Pancreas (tissue), 10 donors: Measurements from ENCODE around the gene NUP43. TPM values are rescaled to one million over a fixed set of nuclear protein-coding genes. Genes with fewer than 3 reads are reported as not detected.
A peak's percentile ranks its signal among the peaks of the same experiment; 100 is the strongest.
"Not testable (repeated sequence)": the region's sequence is repeated elsewhere in the genome, so short reads cannot be mapped to it uniquely, and the experiment has no call there.

Experiments used
- ATAC-seq, 4 donors: fragments of 200-7000 bp; cut with Tn5 transposase; one replicate each; pipeline versions ENCODE4 v1.8.0 to v1.9.1; 2020; ENCODE audit warnings: mild to moderate bottlenecking in 4 of 4, moderate library complexity in 4 of 4
- DNase-seq, 6 donors: peaks; one replicate each; pipeline ENCODE4 v3.0.0-alpha.2; 2020
- FAIRE-seq: peaks from 2 replicates; lab custom pipeline; 2012; peaks lifted over from hg19 to GRCh38; lab: Jason Lieb, UNC
- H3K27ac ChIP-seq, 4 donors: fragments of 200-600 bp; sonication (generic); 1 replicate in 3 of 4; 2 replicates in 1 of 4; pipeline versions ENCODE4 v1.5.0 to v1.8.0; 2020
- H3K27me3 ChIP-seq, 4 donors: fragments of 200-600 bp; one replicate each; pipeline ENCODE4 v1.8.0; 2021
- H3K36me3 ChIP-seq, 3 donors: fragments of 200-600 bp; sonication (generic) in 1 of 3; one replicate each; pipeline versions ENCODE4 v1.5.0 to v1.8.0; 2020 to 2021
- H3K4me1 ChIP-seq, 3 donors: fragments of 200-600 bp; one replicate each; pipeline ENCODE4 v1.8.0; 2021
- H3K4me3 ChIP-seq, 4 donors: fragments of 200-600 bp; sonication (generic) in 2 of 4; one replicate each; pipeline versions ENCODE4 v1.5.0 to v1.8.0; 2020 to 2021
- H3K9me3 ChIP-seq, 4 donors: fragments of 200-600 bp; one replicate each; pipeline ENCODE4 v1.8.0; 2021
- WGBS, 2 donors: extraction: QIAGEN DNeasy Blood & Tissue Kit; methylation state at CpG; one replicate each; pipeline ENCODE4 v1.1.7; 2013; 5-methylcytosine and 5-hydroxymethylcytosine counted together
- intact Hi-C, 3 donors: fragments of 100-400 bp; cut with DNase I; formaldehyde crosslinking; loops; one replicate each; pipeline versions ENCODE4 v1.11.1 to v1.14.2; 2022
- polyA plus RNA-seq, 2 donors: library from polyadenylated mRNA; stranded (reverse); fragments of 200-250 nt; gene quantifications; one replicate each; pipeline ENCODE4 v1.2.3, GENCODE V29; 2013
- total RNA-seq, 6 donors: library from RNA; stranded (reverse); fragmentation: NEBNext Ultra II Directional in 4 of 6; extraction: Animal tissue kit (Norgen Biotek cat#: 25700) in 4 of 6; gene quantifications; one replicate each; pipeline versions ENCODE4 v1.2.1 to v1.2.4, GENCODE V29; 2021 to 2023
- TF ChIP-seq, protein P1 (sequence below), 4 donors: fragments of 200-600 bp; sonication (generic) in 3 of 4; IDR thresholded peaks; one replicate each; pipeline versions ENCODE4 v1.5.0 to v1.8.0; 2021; ENCODE audit warnings: antibody characterized with exemption in 4 of 4
- donor health status: healthy with polysubstance abuse.
- donor health status: DM: no; HTN: no; CAD: no; lungs with moderate emphysema.
- donor health status: DM: no; HTN: no; CAD: no.
- donor health status: control.
- donor health status: control.
- donor health status: Bipolar disorder and iron deficiency.
- donor health status: DM: yes; HTN: yes; CAD: no.
- donor health status: DM: no; HTN: no; CAD: no.
- donor health status: DM: no; HTN: no; CAD: no.
- donor health status: DM: yes; HTN: yes; CAD: no.

The NUP43 gene
- total and polyA plus RNA-seq, 8 donors = 7.2 to 21.0 (median 15.3) TPM

GRCh38 chr6:149751239-149751638, 4.9 kb upstream of the NUP43 start:
- H3K4me1 ChIP-seq = peaks cover 3 to 15% (median 5%) of the 10 kb centered on the region in 3 donors
- no peaks in the 10 kb centered on the region for H3K36me3 ChIP-seq
- no peaks in the 10 kb centered on the region for H3K9me3 ChIP-seq
- H3K4me3 ChIP-seq = peak overlapping the region in 2 of 4 donors; percentile 72 to 98
- no peak for FAIRE-seq
- no peak for DNase-seq
- WGBS, 2 donors = 78 to 93% methylated on average over 8 of the region's 8 CpGs
- no peak for ATAC-seq
- TF ChIP-seq, protein P1, sequence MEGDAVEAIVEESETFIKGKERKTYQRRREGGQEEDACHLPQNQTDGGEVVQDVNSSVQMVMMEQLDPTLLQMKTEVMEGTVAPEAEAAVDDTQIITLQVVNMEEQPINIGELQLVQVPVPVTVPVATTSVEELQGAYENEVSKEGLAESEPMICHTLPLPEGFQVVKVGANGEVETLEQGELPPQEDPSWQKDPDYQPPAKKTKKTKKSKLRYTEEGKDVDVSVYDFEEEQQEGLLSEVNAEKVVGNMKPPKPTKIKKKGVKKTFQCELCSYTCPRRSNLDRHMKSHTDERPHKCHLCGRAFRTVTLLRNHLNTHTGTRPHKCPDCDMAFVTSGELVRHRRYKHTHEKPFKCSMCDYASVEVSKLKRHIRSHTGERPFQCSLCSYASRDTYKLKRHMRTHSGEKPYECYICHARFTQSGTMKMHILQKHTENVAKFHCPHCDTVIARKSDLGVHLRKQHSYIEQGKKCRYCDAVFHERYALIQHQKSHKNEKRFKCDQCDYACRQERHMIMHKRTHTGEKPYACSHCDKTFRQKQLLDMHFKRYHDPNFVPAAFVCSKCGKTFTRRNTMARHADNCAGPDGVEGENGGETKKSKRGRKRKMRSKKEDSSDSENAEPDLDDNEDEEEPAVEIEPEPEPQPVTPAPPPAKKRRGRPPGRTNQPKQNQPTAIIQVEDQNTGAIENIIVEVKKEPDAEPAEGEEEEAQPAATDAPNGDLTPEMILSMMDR (IDR thresholded peaks at IDR 0.05) = no peak
- no peak overlapping the region for H3K27ac ChIP-seq
- intact Hi-C loops = no loop called here
- no peaks in the 10 kb centered on the region for H3K27me3 ChIP-seq

DNA sequence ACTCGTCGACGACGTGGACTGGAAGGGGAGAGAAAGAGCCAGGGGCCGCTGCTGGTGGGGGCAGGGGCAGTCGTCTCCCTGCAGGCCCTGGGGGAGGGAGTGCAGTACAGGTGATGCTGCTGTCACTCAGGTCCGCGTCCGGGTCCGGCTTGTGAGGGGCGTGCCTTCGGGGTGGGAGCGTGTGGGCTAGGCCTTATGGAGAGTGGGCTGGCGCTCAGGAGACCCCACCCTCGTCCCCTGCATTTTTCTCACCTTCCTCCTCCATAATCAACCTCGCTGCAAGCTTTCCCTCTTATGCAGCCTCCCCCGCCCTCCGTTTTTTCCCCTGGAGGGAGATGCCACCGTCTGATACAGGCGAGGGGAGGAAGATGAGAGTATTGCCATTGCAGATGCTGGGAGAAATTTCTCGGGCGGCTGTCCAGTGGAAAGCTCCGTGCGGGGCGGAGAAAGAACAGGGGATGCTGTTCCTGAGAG, 3.8 kb upstream of the NUP43 start:
- TF ChIP-seq, protein P1 (IDR thresholded peaks at IDR 0.05) = no peak
- H3K27me3 ChIP-seq = no peaks in the 10 kb centered on the region
- H3K9me3 ChIP-seq = no peaks in the 10 kb centered on the region
- DNase-seq (peak in 5 of 6 donors; percentile 37 to 69 (median 47)), FAIRE-seq (no peak), ATAC-seq (peak in 3 of 4 donors; percentile 1 to 34 (median 21))
- WGBS, 2 donors = 0 to 1% methylated on average over 21 to 25 of the region's 25 CpGs
- no peaks in the 10 kb centered on the region for H3K36me3 ChIP-seq
- intact Hi-C loops = no loop called here
- peak overlapping the region; percentile 74 to 90 (median 90) for H3K27ac ChIP-seq
- H3K4me1 ChIP-seq = peaks cover 3 to 21% (median 5%) of the 10 kb centered on the region in 3 donors
- peak overlapping the region; percentile 72 to 98 (median 94) for H3K4me3 ChIP-seq

GRCh38 chr6:149749594-149750135, 3.3 kb upstream of the NUP43 start, which contains the start of gene PCMT1:
PCMT1 (plus strand) TSS chr6:149749741; CDS start chr6:149749902, 161 bp downstream.
- H3K9me3 ChIP-seq = no peaks in the 10 kb centered on the region
- peak; percentile 87 to 97 (median 92) for DNase-seq
- H3K4me3 ChIP-seq = peak within 1 kb of the TSS; percentile 72 to 98 (median 94)
- no peaks in the 10 kb centered on the region for H3K27me3 ChIP-seq
- TF ChIP-seq, protein P1 (IDR thresholded peaks at IDR 0.05) = no peak
- peak within 1 kb of the TSS; percentile 74 to 90 (median 90) for H3K27ac ChIP-seq
- no peaks in the 10 kb centered on the region for H3K36me3 ChIP-seq
- peak; percentile 94 to 98 (median 96) for ATAC-seq
- FAIRE-seq = no peak
- intact Hi-C loops = no loop called here
- WGBS, 2 donors = 0% methylated on average over 54 to 60 of the region's 60 CpGs
- H3K4me1 ChIP-seq = peaks cover 3 to 25% (median 5%) of the 10 kb centered on the region in 3 donors

DNA sequence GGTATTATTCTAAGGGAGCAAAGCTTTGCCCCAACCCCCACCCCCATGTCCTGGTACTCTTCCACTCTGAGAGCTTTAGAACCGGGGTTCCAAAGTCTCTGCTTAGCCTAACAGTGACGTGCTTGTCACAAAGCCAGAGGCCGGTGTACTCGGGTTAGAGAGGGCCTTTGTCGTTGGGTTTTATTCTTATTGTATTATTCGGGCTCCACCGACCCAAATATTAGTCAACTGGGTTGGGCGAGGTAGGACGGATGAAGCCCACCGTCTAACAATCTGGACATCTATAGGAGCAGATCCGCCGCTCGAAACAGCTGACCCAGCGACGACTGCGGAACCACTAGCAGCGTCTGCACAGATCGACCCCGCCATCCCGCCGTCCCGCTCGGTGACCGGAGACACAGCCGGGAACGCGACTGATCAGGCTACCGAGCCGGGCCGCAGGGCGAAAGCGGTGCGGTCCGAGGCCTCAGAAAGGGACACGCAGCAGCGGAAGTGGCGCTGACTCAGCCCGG, 2.8 kb upstream of the NUP43 start:
- H3K4me1 ChIP-seq = peaks cover 3 to 25% (median 5%) of the 10 kb centered on the region in 3 donors
- intact Hi-C loops = not testable (repeated sequence)

DNA sequence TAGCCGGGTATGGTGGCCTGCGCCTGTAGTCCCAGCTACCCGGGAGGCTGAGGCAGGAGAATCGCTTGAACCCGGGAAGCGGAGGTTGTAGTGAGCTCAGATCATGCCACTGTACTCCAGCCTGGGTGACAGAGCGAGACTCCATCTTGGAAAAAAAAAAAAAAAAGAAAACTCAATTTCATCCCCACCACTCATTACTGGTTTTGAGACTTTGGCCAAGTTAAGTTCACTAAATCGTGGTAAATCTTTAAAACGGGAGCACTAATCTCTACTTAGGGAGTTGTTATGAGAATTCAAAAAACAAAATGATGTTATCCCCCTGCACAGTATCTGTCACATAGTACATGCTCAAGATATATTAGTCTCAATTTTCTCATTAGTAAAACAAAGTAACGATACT, 1.1 kb downstream of the NUP43 start:
- ATAC-seq, H3K9me3 ChIP-seq, H3K27me3 ChIP-seq, FAIRE-seq, intact Hi-C loops, H3K27ac ChIP-seq, DNase-seq: not testable (repeated sequence)
- WGBS, 2 donors = 61 to 75% methylated on average over 10 of the region's 10 CpGs
- Histone ChIP-seq H3K36me3 (peaks cover 0 to 22% (median 4%) of the 10 kb centered on the region in 3 donors), H3K4me3 (peak overlapping the region in 3 of 4 donors; percentile 72 to 81 (median 75)), H3K4me1 (peaks cover 0 to 14% (median 3%) of the 10 kb centered on the region in 3 donors)

More for the DNA sequence above, 2.8 kb upstream of the NUP43 start:
- 0% methylated on average over 25 of the region's 38 CpGs for WGBS, 2 donors
- peak overlapping the region; percentile 74 to 90 (median 90) for H3K27ac ChIP-seq
- H3K4me3 ChIP-seq = peak overlapping the region; percentile 72 to 98 (median 94)
- not testable (repeated sequence) for DNase-seq, H3K9me3 ChIP-seq, FAIRE-seq, H3K36me3 ChIP-seq, H3K27me3 ChIP-seq
- peak; percentile 13 to 23 (median 14) for ATAC-seq
